Endothelial cell of umbilical vein (primary cell): ENCODE results near the gene TMEM171. TPM values are rescaled to one million over a fixed set of nuclear protein-coding genes. Genes with fewer than 3 reads are reported as not detected.

Experiments
- BruUV-seq: library from RNA; stranded (reverse); fragments of 400-500 nt; replicated peaks from 2 replicates; lab custom pipeline; 2021; lab: Mats Ljungman, UMichigan
- CTCF ChIA-PET: fragments of 300-600, 350-600 bp; sonication (Branson Sonifier 250); formaldehyde crosslinking; loops from one replicate; lab custom pipeline; 2021; ENCODE audit warnings: antibody characterized with exemption, inconsistent platforms; lab: Charles Lee
- POLR2A ChIA-PET: fragments of 300-600, 350-600 bp; sonication (Branson Sonifier 250); formaldehyde crosslinking; loops from one replicate; lab custom pipeline; 2021; ENCODE audit warnings: antibody characterized with exemption, inconsistent platforms; lab: Charles Lee
- DNase-seq: peaks from one replicate; pipeline ENCODE4 v3.0.0-alpha.2; 2011; ENCODE audit warnings: low read depth, low spot score
- FAIRE-seq: peaks from 2 replicates; lab custom pipeline; 2011; peaks lifted over from hg19 to GRCh38; lab: Jason Lieb, UNC
- H2AFZ ChIP-seq: 2 replicates; pipeline ENCODE4 v1.6.0; 2012; ENCODE audit warnings: low read depth, low read length, control low read depth, inconsistent platforms
- H3K27ac ChIP-seq: 2 replicates; pipeline ENCODE4 v1.5.1; 2011; ENCODE audit warnings: low read depth, mild to moderate bottlenecking, control low read depth, low read length, moderate library complexity; ENCODE audit not compliant: insufficient read depth
- H3K27me3 ChIP-seq, 2 experiments: 2 replicates each; pipeline versions ENCODE4 v1.6.0 to v1.6.1; 2011; ENCODE audit warnings: low read length in 2 of 2, mixed read lengths in 1 of 2; ENCODE audit not compliant: control insufficient read depth in 2 of 2, insufficient read depth in 2 of 2
- H3K36me3 ChIP-seq, 2 experiments: 2 replicates in 1 of 2; 3 replicates in 1 of 2; pipeline ENCODE4 v1.5.1; 2011; ENCODE audit warnings: low read length in 2 of 2, mild to moderate bottlenecking in 1 of 2, moderate library complexity in 1 of 2; ENCODE audit not compliant: control insufficient read depth in 2 of 2, insufficient read depth in 2 of 2; ENCODE audit errors: extremely low read depth in 1 of 2
- H3K4me1 ChIP-seq: 3 replicates; pipeline ENCODE4 v1.5.1; 2011; ENCODE audit warnings: mild to moderate bottlenecking, low read length; ENCODE audit not compliant: control insufficient read depth, insufficient read depth; ENCODE audit errors: extremely low read depth
- H3K4me2 ChIP-seq: 2 replicates; pipeline ENCODE4 v1.6.1; 2011; ENCODE audit warnings: low read length, control low read depth, mixed read lengths; ENCODE audit not compliant: insufficient read depth
- H3K4me3 ChIP-seq, 3 experiments: fragments of 200-600 bp in 1 of 3; sonication (generic), shearing (Covaris generic) in 1 of 3; replicated peaks in 1 of 3; 2 replicates each; pipeline ENCODE4 v1.5.1; 2011 to 2016; ENCODE audit warnings: control low read depth in 3 of 3, low read length in 3 of 3, mild to moderate bottlenecking in 2 of 3, inconsistent platforms in 1 of 3, low read depth in 1 of 3, moderate library complexity in 1 of 3; ENCODE audit not compliant: insufficient read depth in 1 of 3
- H3K79me2 ChIP-seq: 2 replicates; pipeline ENCODE4 v1.6.0; 2012; ENCODE audit warnings: low read length, inconsistent platforms; ENCODE audit not compliant: control insufficient read depth, insufficient read depth
- H3K9ac ChIP-seq: replicated peaks from 2 replicates; pipeline ENCODE3; 2011; ENCODE audit warnings: low read length, control low read depth; ENCODE audit not compliant: insufficient read depth; ENCODE audit errors: extremely low read depth
- H3K9me1 ChIP-seq: replicated peaks from 3 replicates; pipeline ENCODE4 v1.6.0; 2011; ENCODE audit warnings: mild to moderate bottlenecking, low read length; ENCODE audit not compliant: control insufficient read depth, insufficient read depth; ENCODE audit errors: extremely low read depth
- H3K9me3 ChIP-seq: replicated peaks from 2 replicates; pipeline ENCODE4 v1.5.1; 2012; ENCODE audit warnings: low read length, inconsistent platforms; ENCODE audit not compliant: control insufficient read depth, insufficient read depth
- H4K20me1 ChIP-seq: replicated peaks from 2 replicates; pipeline ENCODE3; 2011; ENCODE audit warnings: mild to moderate bottlenecking, low read length; ENCODE audit not compliant: control insufficient read depth, insufficient read depth; ENCODE audit errors: extremely low read depth
- EZH2 ChIP-seq: IDR thresholded peaks from 2 replicates; pipeline ENCODE4 v1.6.1; 2012; ENCODE audit warnings: borderline replicate concordance, low read depth, mild to moderate bottlenecking, moderate library complexity, low read length, inconsistent platforms; ENCODE audit not compliant: severe bottlenecking
- FOS ChIP-seq: IDR thresholded peaks from 2 replicates; pipeline ENCODE4 v1.6.1; 2011; ENCODE audit warnings: mild to moderate bottlenecking, low read length, moderate library complexity, borderline replicate concordance; ENCODE audit not compliant: insufficient read depth
- GATA2 ChIP-seq: IDR thresholded peaks from 2 replicates; pipeline ENCODE4 v1.7.0; 2011; ENCODE audit warnings: low read depth, mild to moderate bottlenecking, moderate library complexity, mixed read lengths, low read length; ENCODE audit not compliant: insufficient read length, insufficient read depth
- JUN ChIP-seq: IDR thresholded peaks from 2 replicates; pipeline ENCODE4 v1.6.1; 2011; ENCODE audit warnings: borderline replicate concordance, low read depth; ENCODE audit not compliant: insufficient read length, insufficient read depth
- MYC ChIP-seq: IDR thresholded peaks from one replicate; pipeline ENCODE4 v1.6.1; 2011; ENCODE audit warnings: mild to moderate bottlenecking, low read depth, low read length
- POLR2A ChIP-seq: IDR thresholded peaks from 2 replicates; pipeline ENCODE4 v1.6.1; 2012; ENCODE audit warnings: low read depth, mild to moderate bottlenecking, control low read depth, low read length
- POLR2AphosphoS5 ChIP-seq: IDR thresholded peaks from 2 replicates; pipeline ENCODE4 v1.6.1; 2012; ENCODE audit warnings: low read depth, mild to moderate bottlenecking, control low read depth, low read length, moderate library complexity; ENCODE audit not compliant: insufficient read depth
- dilution Hi-C: fragments of 300-500 bp; cut with MboI; formaldehyde crosslinking; loops from one replicate; pipeline ENCODE4 v1.15.0; 2019; ENCODE audit warnings: low sequenced_read_pairs; ENCODE audit not compliant: extremely low pct_ligation_motif_present
- intact Hi-C: fragments of 100-400 bp; cut with micrococcal nuclease; formaldehyde crosslinking; loops from one replicate; pipeline ENCODE4 v1.10.0; 2022
- polyA plus RNA-seq, 4 experiments: library from polyadenylated mRNA; depleted of rRNA in 3 of 4; stranded (reverse) in 3 of 4; unstranded in 1 of 4; fragments of >200 nt; gene quantifications; 2 replicates each; pipeline versions ENCODE4 v1.2.1 to v1.2.3, GENCODE V29; 2011 to 2012; ENCODE audit warnings: missing spikeins in 1 of 4
- total RNA-seq: library from RNA; stranded (reverse); gene quantifications from 2 replicates; pipeline ENCODE4 v1.2.3, GENCODE V29; 2021
- TF ChIP-seq, protein P1 (sequence below): IDR thresholded peaks from 2 replicates; pipeline ENCODE4 v1.6.1; 2011; ENCODE audit not compliant: insufficient read depth, insufficient read length
- TF ChIP-seq, protein P2 (sequence below), 2 donors: IDR thresholded peaks; 1 replicate in 1 of 2; 2 replicates in 1 of 2; pipeline ENCODE4 v1.5.1; 2011; ENCODE audit warnings: low read length in 2 of 2, mild to moderate bottlenecking in 2 of 2, moderate library complexity in 2 of 2, control low read depth in 1 of 2, inconsistent platforms in 1 of 2, low read depth in 1 of 2; ENCODE audit not compliant: insufficient read depth in 1 of 2; ENCODE audit errors: extremely low read depth in 1 of 2

Gene TMEM171
- total and polyA plus RNA-seq, 2 donors (not counting 3 experiments of a cell fraction or from before 2014, with no cell fraction given): 5.6 to 11.7 TPM

- no peaks in the 10 kb centered on the region for H3K79me2 ChIP-seq
- intact Hi-C loops: no loop called here
- H4K20me1 ChIP-seq: no peaks in the 10 kb centered on the region
- H2AFZ ChIP-seq: no peak overlapping the region
- H3K4me2 ChIP-seq: peak overlapping the region; percentile 57
- no TSS peak for BruUV-seq
- ChIA-PET POLR2A (no interaction called here), CTCF (interaction anchor here (1.8 kb wide), 1 partner anchor 62 kb away, joined by 7 read pairs; no protein-coding TSS in a partner anchor)
- H3K36me3 ChIP-seq: no peaks in the 10 kb centered on the region
- no peaks in the 10 kb centered on the region for H3K9me1 ChIP-seq
- H3K27me3 ChIP-seq: peaks cover under 1 to 1% of the 10 kb centered on the region in 2 experiments
- H3K9me3 ChIP-seq: no peaks in the 10 kb centered on the region
- DNase-seq (peak; percentile 32), FAIRE-seq (peak; percentile 93)
- dilution Hi-C loops: no loop called here
- no peak overlapping the region for H3K27ac ChIP-seq
- H3K4me1 ChIP-seq: peaks cover 23% of the 10 kb centered on the region
- H3K4me3 ChIP-seq: no peak overlapping the region
- no peak overlapping the region for H3K9ac ChIP-seq
- TF ChIP-seq FOS (peak; percentile 13), POLR2A (no peak), EZH2 (no peak), GATA2 (no peak), POLR2AphosphoS5 (no peak), JUN (peak; percentile 50), MYC (no peak)
- TF ChIP-seq, protein P1, sequence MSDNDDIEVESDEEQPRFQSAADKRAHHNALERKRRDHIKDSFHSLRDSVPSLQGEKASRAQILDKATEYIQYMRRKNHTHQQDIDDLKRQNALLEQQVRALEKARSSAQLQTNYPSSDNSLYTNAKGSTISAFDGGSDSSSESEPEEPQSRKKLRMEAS: no peak
- TF ChIP-seq, protein P2, sequence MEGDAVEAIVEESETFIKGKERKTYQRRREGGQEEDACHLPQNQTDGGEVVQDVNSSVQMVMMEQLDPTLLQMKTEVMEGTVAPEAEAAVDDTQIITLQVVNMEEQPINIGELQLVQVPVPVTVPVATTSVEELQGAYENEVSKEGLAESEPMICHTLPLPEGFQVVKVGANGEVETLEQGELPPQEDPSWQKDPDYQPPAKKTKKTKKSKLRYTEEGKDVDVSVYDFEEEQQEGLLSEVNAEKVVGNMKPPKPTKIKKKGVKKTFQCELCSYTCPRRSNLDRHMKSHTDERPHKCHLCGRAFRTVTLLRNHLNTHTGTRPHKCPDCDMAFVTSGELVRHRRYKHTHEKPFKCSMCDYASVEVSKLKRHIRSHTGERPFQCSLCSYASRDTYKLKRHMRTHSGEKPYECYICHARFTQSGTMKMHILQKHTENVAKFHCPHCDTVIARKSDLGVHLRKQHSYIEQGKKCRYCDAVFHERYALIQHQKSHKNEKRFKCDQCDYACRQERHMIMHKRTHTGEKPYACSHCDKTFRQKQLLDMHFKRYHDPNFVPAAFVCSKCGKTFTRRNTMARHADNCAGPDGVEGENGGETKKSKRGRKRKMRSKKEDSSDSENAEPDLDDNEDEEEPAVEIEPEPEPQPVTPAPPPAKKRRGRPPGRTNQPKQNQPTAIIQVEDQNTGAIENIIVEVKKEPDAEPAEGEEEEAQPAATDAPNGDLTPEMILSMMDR (IDR thresholded peaks at IDR 0.05; ENCODE audit: extremely low read depth in 1 of 2, insufficient read depth in 1 of 2, low read depth in 1 of 2, low read length in 2 of 2): no peak
Measured at GRCh38 chr5:73154208-73155006, 34.0 kb downstream of the TMEM171 start.
